ENCODE measurements around the gene MTM1.

MTM1 gene

GRCh38 chrX:150692831-150693724 lies 124.7 kb downstream of the MTM1 start, which contains the start of gene MTMR1:
TSS of gene MTMR1 (plus strand) at chrX:150693396. CDS start at chrX:150693531, 135 bp downstream.
- peak; percentile 24 for DNase-seq (ENCODE audit: low spot score)
- POLR2A ChIA-PET (ENCODE audit: low non-redundant PET), result no interaction called here
- H3K27ac ChIP-seq, result peak within 1 kb of the TSS; percentile 97
- CTCF ChIA-PET, result interaction anchor here (0.7 to 1.4 kb wide), 2 partner anchors 9 to 46 kb away, joined by 3 to 6 read pairs; no protein-coding TSS in a partner anchor
- no peak for TF ChIP-seq CTCF (conservative IDR thresholded peaks at IDR 0.05; ENCODE audit: low read depth)

GRCh38 chrX:150693725-150694574 lies 125.5 kb downstream of the MTM1 start:
- ChIA-PET CTCF (interaction anchor here (0.8 kb wide), 1 partner anchor 74 kb away, joined by 3 read pairs; no protein-coding TSS in a partner anchor), POLR2A (ENCODE audit: low non-redundant PET) (no interaction called here)
- peak overlapping the region; percentile 97 for H3K27ac ChIP-seq
- DNase-seq (ENCODE audit: low spot score), result peak; percentile 77
- TF ChIP-seq CTCF (conservative IDR thresholded peaks at IDR 0.05; ENCODE audit: low read depth), result no peak

- no peak for TF ChIP-seq CTCF (conservative IDR thresholded peaks at IDR 0.05; ENCODE audit: low read depth)
- POLR2A ChIA-PET (ENCODE audit: low non-redundant PET), result no interaction called here
- no peak for DNase-seq (ENCODE audit: low spot score)
- CTCF ChIA-PET, result interaction anchor here (0.8 kb wide), 1 partner anchor 74 kb away, joined by 3 read pairs; no protein-coding TSS in a partner anchor
- peak overlapping the region; percentile 97 for H3K27ac ChIP-seq
Observed at GRCh38 chrX:150694738-150695410, 126.5 kb downstream of the MTM1 start.

GRCh38 chrX:150696331-150696730 lies 127.9 kb downstream of the MTM1 start:
- H3K27ac ChIP-seq, result no peak overlapping the region
- CTCF ChIA-PET, result no interaction called here
- no peak for TF ChIP-seq CTCF (conservative IDR thresholded peaks at IDR 0.05; ENCODE audit: low read depth)
- DNase-seq (ENCODE audit: low spot score), result no peak
- POLR2A ChIA-PET (ENCODE audit: low non-redundant PET), result no interaction called here

GRCh38 chrX:150696866-150697265 lies 128.4 kb downstream of the MTM1 start:
- H3K27ac ChIP-seq, result no peak overlapping the region
- TF ChIP-seq CTCF (conservative IDR thresholded peaks at IDR 0.05; ENCODE audit: low read depth), result no peak
- ChIA-PET POLR2A (ENCODE audit: low non-redundant PET) (no interaction called here), CTCF (interaction anchor here (1.2 kb wide), 1 partner anchor 14 kb away, joined by 4 read pairs; no protein-coding TSS in a partner anchor)
- DNase-seq (ENCODE audit: low spot score), result no peak

Data from RWPE1 (cell line).